H1 (cell line): Measurements from ENCODE around the gene TUBA4B. TPM values are rescaled to one million over a fixed set of nuclear protein-coding genes. Genes with fewer than 3 reads are reported as not detected.

Source experiments
- CTCF ChIA-PET: fragments of 300-600 bp; sonication (Branson Sonifier 250); formaldehyde crosslinking; loops from one replicate; lab custom pipeline; 2021; ENCODE audit not compliant: partially characterized antibody; lab: Charles Lee
- POLR2A ChIA-PET: fragments of 300-600 bp; sonication (Branson Sonifier 250); formaldehyde crosslinking; loops from one replicate; lab custom pipeline; 2021; ENCODE audit warnings: inconsistent platforms; ENCODE audit not compliant: partially characterized antibody; lab: Charles Lee
- DNase-seq, 2 experiments: peaks; one replicate each; pipeline versions ENCODE4 v3.0.0 to v3.0.0-alpha.2; 2010 to 2022; ENCODE audit warnings: low spot score in 2 of 2, low read depth in 1 of 2, mixed read lengths in 1 of 2
- FAIRE-seq: peaks from 2 replicates; lab custom pipeline; 2011; peaks lifted over from hg19 to GRCh38; lab: Jason Lieb, UNC
- H2AFZ ChIP-seq: 2 replicates; pipeline ENCODE4 v1.8.1; 2012; ENCODE audit warnings: low read length, inconsistent platforms
- H2AK5ac ChIP-seq: 2 replicates; pipeline ENCODE4 v1.6.1; 2013; ENCODE audit warnings: low read depth, low read length
- H2BK120ac ChIP-seq: replicated peaks from 2 replicates; pipeline ENCODE3; 2013; ENCODE audit warnings: low read depth, low read length, inconsistent platforms
- H2BK12ac ChIP-seq: 2 replicates; pipeline ENCODE4 v1.6.1; 2013; ENCODE audit warnings: low read depth, low read length
- H2BK15ac ChIP-seq: 2 replicates; pipeline ENCODE4 v1.6.1; 2013; ENCODE audit warnings: low read length
- H2BK20ac ChIP-seq: 2 replicates; pipeline ENCODE4 v1.6.1; 2013; ENCODE audit warnings: low read length
- H2BK5ac ChIP-seq: 2 replicates; pipeline ENCODE4 v1.6.1; 2013; ENCODE audit warnings: low read depth, low read length
- H3K14ac ChIP-seq: 2 replicates; pipeline ENCODE4 v1.6.1; 2013; ENCODE audit warnings: inconsistent platforms; ENCODE audit not compliant: insufficient read length
- H3K18ac ChIP-seq: 2 replicates; pipeline ENCODE4 v1.6.1; 2013; ENCODE audit warnings: low read length; ENCODE audit errors: extremely low read depth
- H3K23ac ChIP-seq: 2 replicates; pipeline ENCODE4 v1.6.1; 2013; ENCODE audit warnings: inconsistent platforms; ENCODE audit not compliant: insufficient read length
- H3K23me2 ChIP-seq: 2 replicates; pipeline ENCODE4 v1.6.1; 2013; ENCODE audit warnings: low read depth, low read length
- H3K27ac ChIP-seq: 2 replicates; pipeline ENCODE4 v1.6.1; 2011; ENCODE audit warnings: low read depth, low read length, inconsistent platforms
- H3K27me3 ChIP-seq, 4 experiments: replicated peaks in 1 of 4; 1 replicate in 1 of 4; 2 replicates in 3 of 4; pipeline versions ENCODE4 v1.6.1 to v1.8.1; 2011 to 2013; ENCODE audit warnings: low read length in 3 of 4, mild to moderate bottlenecking in 3 of 4, inconsistent platforms in 2 of 4, mixed read lengths in 2 of 4, moderate library complexity in 1 of 4; ENCODE audit not compliant: control insufficient read depth in 3 of 4, insufficient read depth in 3 of 4; ENCODE audit errors: extremely low read depth in 1 of 4
- H3K36me3 ChIP-seq, 4 experiments: 2 replicates each; pipeline versions ENCODE4 v1.6.1 to v1.8.1; 2011 to 2013; ENCODE audit warnings: mild to moderate bottlenecking in 4 of 4, low read length in 3 of 4, moderate library complexity in 2 of 4, control low read depth in 1 of 4, inconsistent platforms in 1 of 4; ENCODE audit not compliant: insufficient read depth in 4 of 4, control insufficient read depth in 2 of 4
- H3K4ac ChIP-seq: replicated peaks from 2 replicates; pipeline ENCODE3; 2013; ENCODE audit warnings: low read length, low read depth, mixed read lengths, inconsistent platforms; ENCODE audit not compliant: insufficient read length
- H3K4me1 ChIP-seq, 4 experiments: replicated peaks in 1 of 4; 1 replicate in 1 of 4; 2 replicates in 3 of 4; pipeline versions ENCODE4 v1.6.1 to v1.8.1; 2011 to 2013; ENCODE audit warnings: low read length in 3 of 4, inconsistent platforms in 2 of 4, mixed read lengths in 1 of 4; ENCODE audit not compliant: insufficient read depth in 4 of 4, control insufficient read depth in 3 of 4
- H3K4me2 ChIP-seq, 2 experiments: 2 replicates each; pipeline versions ENCODE4 v1.6.1 to v1.8.1; 2011 to 2013; ENCODE audit warnings: low read depth in 2 of 2, low read length in 2 of 2, control low read depth in 1 of 2, inconsistent platforms in 1 of 2, mild to moderate bottlenecking in 1 of 2; ENCODE audit not compliant: insufficient read depth in 1 of 2
- H3K4me3 ChIP-seq, 4 experiments: fragments of 200-600, 300-600 bp in 1 of 4; sonication (generic), shearing (Covaris generic), sonication (Bioruptor Twin) in 1 of 4; 2 replicates each; pipeline versions ENCODE4 v1.5.1 to v1.8.1; 2011 to 2016; ENCODE audit warnings: low read length in 4 of 4, low read depth in 3 of 4, control low read depth in 2 of 4, inconsistent platforms in 2 of 4, mild to moderate bottlenecking in 2 of 4, mixed read lengths in 1 of 4, moderate library complexity in 1 of 4; ENCODE audit not compliant: insufficient read depth in 2 of 4; ENCODE audit errors: extremely low read depth in 1 of 4
- H3K56ac ChIP-seq: replicated peaks from 2 replicates; pipeline ENCODE3; 2013; ENCODE audit warnings: low read depth, mild to moderate bottlenecking, mixed read lengths, low read length, inconsistent platforms; ENCODE audit not compliant: insufficient read length
- H3K79me1 ChIP-seq: 2 replicates; pipeline ENCODE4 v1.6.1; 2013; ENCODE audit warnings: low read depth, low read length, control low read depth
- H3K79me2 ChIP-seq, 2 experiments: 2 replicates each; pipeline versions ENCODE4 v1.6.1 to v1.8.1; 2012 to 2013; ENCODE audit warnings: low read length in 2 of 2, mild to moderate bottlenecking in 2 of 2, inconsistent platforms in 1 of 2; ENCODE audit not compliant: insufficient read depth in 2 of 2, control insufficient read depth in 1 of 2
- H3K9ac ChIP-seq, 4 experiments: replicated peaks in 1 of 4; 1 replicate in 1 of 4; 2 replicates in 3 of 4; pipeline versions ENCODE4 v1.6.1 to v1.8.1; 2011 to 2013; ENCODE audit warnings: low read depth in 3 of 4, low read length in 3 of 4, control low read depth in 2 of 4, mild to moderate bottlenecking in 2 of 4, moderate library complexity in 2 of 4, inconsistent platforms in 1 of 4; ENCODE audit errors: extremely low read depth in 1 of 4
- H3K9me3 ChIP-seq, 2 experiments: 2 replicates each; pipeline versions ENCODE4 v1.6.1 to v1.8.1; 2012 to 2013; ENCODE audit warnings: mild to moderate bottlenecking in 2 of 2, moderate library complexity in 2 of 2, control low read depth in 1 of 2, inconsistent platforms in 1 of 2, low read depth in 1 of 2, low read length in 1 of 2, mixed read lengths in 1 of 2; ENCODE audit not compliant: insufficient read depth in 2 of 2
- H4K20me1 ChIP-seq, 2 experiments: replicated peaks in 1 of 2; 2 replicates each; pipeline versions ENCODE3 to v1.8.1; 2011 to 2013; ENCODE audit warnings: inconsistent platforms in 2 of 2, low read length in 2 of 2, mild to moderate bottlenecking in 1 of 2; ENCODE audit not compliant: insufficient read depth in 2 of 2, control insufficient read depth in 1 of 2
- H4K5ac ChIP-seq: 2 replicates; pipeline ENCODE4 v1.6.1; 2013; ENCODE audit warnings: low read length, low read depth, mixed read lengths, inconsistent platforms; ENCODE audit not compliant: insufficient read length
- H4K8ac ChIP-seq: 2 replicates; pipeline ENCODE4 v1.8.0; 2013; ENCODE audit warnings: mild to moderate bottlenecking, moderate library complexity, low read length, inconsistent platforms; ENCODE audit not compliant: insufficient read depth; ENCODE audit errors: extremely low read depth
- H4K91ac ChIP-seq: replicated peaks from 2 replicates; pipeline ENCODE3; 2013; ENCODE audit warnings: low read length, mixed read lengths, inconsistent platforms; ENCODE audit not compliant: insufficient read length
- ASH2L ChIP-seq: fragments of 200-600, 300-600 bp; sonication (generic); IDR thresholded peaks from one replicate; pipeline ENCODE4 v1.7.1; 2017; ENCODE audit warnings: low read length
- CEBPB ChIP-seq: IDR thresholded peaks from 2 replicates; pipeline ENCODE4 v1.6.1; 2012; ENCODE audit warnings: low read depth, low read length
- EGR1 ChIP-seq: IDR thresholded peaks from 2 replicates; pipeline ENCODE4 v1.6.1; 2011; ENCODE audit warnings: low read depth, low read length, borderline replicate concordance
- KDM1A ChIP-seq: fragments of 200-600, 300-600 bp; sonication (generic); IDR thresholded peaks from 2 replicates; pipeline ENCODE4 v1.7.1; 2016; ENCODE audit warnings: mild to moderate bottlenecking, low read length, borderline replicate concordance
- KDM5A ChIP-seq: fragments of 200-600 bp; IDR thresholded peaks from 2 replicates; pipeline ENCODE4 v1.7.1; 2012; ENCODE audit warnings: mild to moderate bottlenecking, low read length, inconsistent platforms, mixed read lengths
- NANOG ChIP-seq: IDR thresholded peaks from 2 replicates; pipeline ENCODE4 v1.6.1; 2011; ENCODE audit warnings: low read length, low read depth, mild to moderate bottlenecking, inconsistent platforms; ENCODE audit not compliant: insufficient read depth, poor library complexity, severe bottlenecking
- NRF1 ChIP-seq: IDR thresholded peaks from 2 replicates; pipeline ENCODE4 v1.6.1; 2011; ENCODE audit warnings: mild to moderate bottlenecking, low read depth, low read length, improper control_type of control experiment
- POU5F1 ChIP-seq: IDR thresholded peaks from 2 replicates; pipeline ENCODE4 v1.6.1; 2011; ENCODE audit warnings: low read depth, mild to moderate bottlenecking, low read length, moderate library complexity
- RAD21 ChIP-seq, 2 experiments: IDR thresholded peaks in 1 of 2; conservative IDR thresholded peaks in 1 of 2; 2 replicates each; pipeline ENCODE4 v1.6.1; 2011; ENCODE audit warnings: low read depth in 2 of 2, low read length in 2 of 2, improper control_type of control experiment in 1 of 2, inconsistent platforms in 1 of 2, mild to moderate bottlenecking in 1 of 2, moderate library complexity in 1 of 2
- SRF ChIP-seq: IDR thresholded peaks from 2 replicates; pipeline ENCODE4 v1.6.1; 2011; ENCODE audit warnings: mild to moderate bottlenecking, low read depth, low read length, moderate library complexity
- SUZ12 ChIP-seq: fragments of 200-600 bp; sonication (generic); IDR thresholded peaks from 2 replicates; pipeline ENCODE4 v1.6.1; 2012; ENCODE audit warnings: mild to moderate bottlenecking, inconsistent platforms, low read length, moderate library complexity, mixed read lengths
- WGBS, 2 experiments: shearing (Covaris generic) in 1 of 2; methylation state at CpG; one replicate each; pipeline versions ENCODE4 v1.1.6 to v1.1.7; 2013 to 2015; ENCODE audit warnings: low lambda C conversion rate in 2 of 2, mixed read lengths in 2 of 2, inconsistent platforms in 1 of 2, low coverage in 1 of 2, missing lambda C conversion rate in 1 of 2; ENCODE audit not compliant: insufficient replicate concordance in 2 of 2, insufficient coverage in 1 of 2, insufficient read length in 1 of 2; ENCODE audit errors: extremely low coverage in 1 of 2, missing lambda C conversion rate in 1 of 2; 5-methylcytosine and 5-hydroxymethylcytosine counted together
- polyA plus RNA-seq, 7 experiments: library from polyadenylated mRNA; depleted of rRNA in 3 of 7; stranded (reverse) in 5 of 7; unstranded in 2 of 7; fragments of >200 nt in 5 of 7; fragments of 200-250 nt in 2 of 7; gene quantifications; 1 replicate in 5 of 7; 2 replicates in 1 of 7; 4 replicates in 1 of 7; pipeline versions ENCODE4 v1.2.1 to v1.2.3, GENCODE V29; 2011 to 2013; ENCODE audit warnings: missing spikeins in 2 of 7, mixed read lengths in 2 of 7
- total RNA-seq: library from RNA; stranded (reverse); fragmentation: NEBNext Ultra II Directional; extraction: Animal tissue kit (Norgen Biotek cat#: 25700); gene quantifications from 2 replicates; pipeline ENCODE4 v1.2.1, GENCODE V29; 2021
- TF ChIP-seq, protein P1 (sequence below): IDR thresholded peaks from 2 replicates; pipeline ENCODE4 v1.6.1; 2012; ENCODE audit warnings: inconsistent platforms
- TF ChIP-seq, protein P2 (sequence below): IDR thresholded peaks from 2 replicates; pipeline ENCODE4 v1.6.1; 2012; ENCODE audit warnings: inconsistent platforms

Gene TUBA4B
- total and polyA plus RNA-seq, 2 of the 8 experiments (the other 6 are each of a cell fraction or from before 2014, with no cell fraction given) = 0.08 to 0.24 TPM

DNA sequence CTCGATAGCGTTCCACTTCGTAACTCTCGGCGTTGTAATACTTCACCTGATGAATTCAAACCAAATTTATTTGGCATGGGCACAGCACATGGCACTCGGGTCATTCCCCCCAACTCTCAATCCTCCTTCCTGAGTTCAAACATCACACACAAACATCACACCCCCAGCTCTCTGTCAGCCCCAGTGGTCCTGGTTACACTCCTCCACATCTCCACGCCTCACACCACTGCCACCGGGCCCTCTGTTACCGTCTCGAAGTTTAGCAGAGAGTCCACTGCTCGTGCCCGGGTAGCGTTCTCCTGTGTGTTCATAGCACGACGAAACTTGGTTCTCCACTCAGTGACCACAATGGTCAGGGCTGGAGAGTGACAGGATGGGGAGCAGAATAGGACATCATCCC lies 38.9 kb upstream of the TUBA4B start:
- Histone ChIP-seq H3K4me3 (no peak overlapping the region), H4K8ac (no peak overlapping the region), H3K79me1 (no peaks in the 10 kb centered on the region), H3K9me3 (no peaks in the 10 kb centered on the region), H3K14ac (no peak overlapping the region), H2BK15ac (no peak overlapping the region), H3K79me2 (no peaks in the 10 kb centered on the region), H2AFZ (no peak overlapping the region), H2AK5ac (no peak overlapping the region), H3K23me2 (peaks cover 12% of the 10 kb centered on the region), H3K23ac (no peak overlapping the region), H3K9ac (no peak overlapping the region), H4K20me1 (peaks cover 0 to 2% of the 10 kb centered on the region in 2 experiments), H3K4ac (no peak overlapping the region), H2BK20ac (no peak overlapping the region), H4K5ac (no peak overlapping the region), H3K56ac (no peak overlapping the region), H3K18ac (no peak overlapping the region), H2BK120ac (no peak overlapping the region), H3K27ac (no peak overlapping the region), H3K4me1 (peaks cover 0 to 4% (median 2%) of the 10 kb centered on the region in 4 experiments; a peak in 3 of 7 replicates), H2BK5ac (no peak overlapping the region), H3K36me3 (peaks cover 14 to 54% (median 29%) of the 10 kb centered on the region in 4 experiments), H3K27me3 (no peaks in the 10 kb centered on the region; a peak in 1 of 7 replicates), H2BK12ac (no peak overlapping the region), H4K91ac (no peak overlapping the region), H3K4me2 (no peak overlapping the region)
- DNase-seq (no peak), FAIRE-seq (no peak)
- 98% methylated on average over 15 of the region's 15 CpGs; no CpG with 5 or more reads in 1 of the 2 experiments for WGBS, 2 experiments
- CTCF ChIA-PET = interaction anchor here (0.8 to 1.8 kb wide), 2 partner anchors 31 to 34 kb away, joined by 3 to 4 read pairs; no protein-coding TSS in a partner anchor
- POLR2A ChIA-PET = interaction anchor here (1.1 kb wide), 1 partner anchor 11 kb away, joined by 4 read pairs; no protein-coding TSS in a partner anchor
- TF ChIP-seq RAD21 (IDR thresholded peaks at IDR 0.05 in 1 of 2, conservative IDR thresholded peaks at IDR 0.05 in 1 of 2; ENCODE audit: low read depth in 2 of 2, low read length in 2 of 2) = no peak
- TF ChIP-seq CEBPB = no peak
- TF ChIP-seq KDM5A = no peak
- TF ChIP-seq NRF1 = no peak
- TF ChIP-seq, protein P1, sequence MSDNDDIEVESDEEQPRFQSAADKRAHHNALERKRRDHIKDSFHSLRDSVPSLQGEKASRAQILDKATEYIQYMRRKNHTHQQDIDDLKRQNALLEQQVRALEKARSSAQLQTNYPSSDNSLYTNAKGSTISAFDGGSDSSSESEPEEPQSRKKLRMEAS = no peak
- no peak for TF ChIP-seq SUZ12
- no peak for TF ChIP-seq ASH2L
- TF ChIP-seq NANOG = no peak
- TF ChIP-seq POU5F1 = no peak
- TF ChIP-seq SRF = no peak
- TF ChIP-seq, protein P2, sequence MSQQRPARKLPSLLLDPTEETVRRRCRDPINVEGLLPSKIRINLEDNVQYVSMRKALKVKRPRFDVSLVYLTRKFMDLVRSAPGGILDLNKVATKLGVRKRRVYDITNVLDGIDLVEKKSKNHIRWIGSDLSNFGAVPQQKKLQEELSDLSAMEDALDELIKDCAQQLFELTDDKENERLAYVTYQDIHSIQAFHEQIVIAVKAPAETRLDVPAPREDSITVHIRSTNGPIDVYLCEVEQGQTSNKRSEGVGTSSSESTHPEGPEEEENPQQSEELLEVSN = no peak
- TF ChIP-seq EGR1 = no peak
- no peak for TF ChIP-seq KDM1A
